HepG2 (cell line): Measurements from ENCODE around the gene ZNF385B. TPM values are rescaled to one million over a fixed set of nuclear protein-coding genes. Genes with fewer than 3 reads are reported as not detected.

Source experiments
- FOXP4 ChIP-seq: sonication (generic); formaldehyde crosslinking; IDR thresholded peaks from 2 replicates; pipeline ENCODE4 v1.4.0; 2020; ENCODE audit warnings: missing genetic modification reagents
- HNRNPH1 ChIP-seq: fragments of 200-400 bp; formaldehyde crosslinking; optimal IDR thresholded peaks from 2 replicates; pipeline ENCODE3; 2017; ENCODE audit warnings: mild to moderate bottlenecking, low read depth, low read length
- HOXA7 ChIP-seq: sonication (generic); formaldehyde crosslinking; IDR thresholded peaks from 2 replicates; pipeline ENCODE4 v1.8.1; 2022; ENCODE audit warnings: mild to moderate bottlenecking, missing genetic modification reagents, moderate library complexity
- KLF13 ChIP-seq: sonication (generic); formaldehyde crosslinking; IDR thresholded peaks from 2 replicates; pipeline ENCODE4 v1.4.0; 2020; ENCODE audit warnings: mild to moderate bottlenecking, missing genetic modification reagents
- KLF9 ChIP-seq: IDR thresholded peaks from 2 replicates; pipeline ENCODE4 v1.6.1; 2016; ENCODE audit warnings: low read depth
- MYNN ChIP-seq: sonication (generic); formaldehyde crosslinking; IDR thresholded peaks from 2 replicates; pipeline ENCODE4 v1.4.0; 2020; ENCODE audit warnings: mild to moderate bottlenecking, low read depth, missing genetic modification reagents
- NFE2L2 ChIP-seq: fragments of 150-350 bp; IDR thresholded peaks from 2 replicates; pipeline ENCODE4 v1.6.1; 2014; ENCODE audit warnings: low read length
- NONO ChIP-seq, 2 experiments: fragments of 450-650 bp in 1 of 2; sonication (generic) in 1 of 2; formaldehyde crosslinking in 1 of 2; IDR thresholded peaks in 1 of 2; conservative IDR thresholded peaks in 1 of 2; 2 replicates each; pipeline versions ENCODE4 v1.6.1 to v1.8.0; 2017 to 2022; ENCODE audit warnings: mild to moderate bottlenecking in 1 of 2, missing genetic modification reagents in 1 of 2, moderate library complexity in 1 of 2
- ZBED4 ChIP-seq: sonication (generic); formaldehyde crosslinking; IDR thresholded peaks from 2 replicates; pipeline ENCODE4 v1.4.0; 2020; ENCODE audit warnings: missing genetic modification reagents, borderline replicate concordance
- ZNF644 ChIP-seq: IDR thresholded peaks from 2 replicates; pipeline ENCODE4 v1.6.1; 2016; ENCODE audit warnings: low read depth
- polyA plus RNA-seq, 8 experiments: library from polyadenylated mRNA; depleted of rRNA in 3 of 8; stranded (reverse) in 7 of 8; unstranded in 1 of 8; fragments of >200 nt; fragmentation: Illumina TruSeq in 4 of 8; extraction: Trizol in 4 of 8; gene quantifications; 2 replicates each; pipeline versions ENCODE4 v1.2.1 to v1.2.3, GENCODE V29; 2011 to 2016; ENCODE audit warnings: low read depth in 4 of 8, missing spikeins in 1 of 8, mixed read lengths in 1 of 8; ENCODE audit not compliant: insufficient read depth in 1 of 8
- total RNA-seq, 5 experiments: library from RNA; depleted of rRNA; stranded (reverse); fragments of >200 nt; fragmentation: Illumina TruSeq; extraction: Trizol; gene quantifications; 2 replicates each; pipeline ENCODE4 v1.2.3, GENCODE V29; 2016; ENCODE audit warnings: low read depth in 1 of 5
- TF ChIP-seq, protein P1 (sequence below): sonication (generic); formaldehyde crosslinking; IDR thresholded peaks from 2 replicates; pipeline ENCODE4 v1.4.0; 2020; ENCODE audit warnings: missing genetic modification reagents
- TF ChIP-seq, protein P2 (sequence below): sonication (generic); formaldehyde crosslinking; IDR thresholded peaks from 2 replicates; pipeline ENCODE4 v1.4.0; 2020; ENCODE audit warnings: missing genetic modification reagents
- TF ChIP-seq, protein P3 (sequence below): sonication (generic); formaldehyde crosslinking; IDR thresholded peaks from 2 replicates; pipeline ENCODE4 v1.9.0; 2022; ENCODE audit warnings: missing genetic modification reagents, mild to moderate bottlenecking, borderline replicate concordance

Gene ZNF385B
- total and polyA plus RNA-seq, 2 of the 13 experiments (the other 11 are each of a cell fraction or from before 2014, with no cell fraction given) = 3.3 to 6.7 TPM

GRCh38 chr2:179580378-179581146 is 280.9 kb downstream of the ZNF385B start (continued):
- TF ChIP-seq, protein P1, sequence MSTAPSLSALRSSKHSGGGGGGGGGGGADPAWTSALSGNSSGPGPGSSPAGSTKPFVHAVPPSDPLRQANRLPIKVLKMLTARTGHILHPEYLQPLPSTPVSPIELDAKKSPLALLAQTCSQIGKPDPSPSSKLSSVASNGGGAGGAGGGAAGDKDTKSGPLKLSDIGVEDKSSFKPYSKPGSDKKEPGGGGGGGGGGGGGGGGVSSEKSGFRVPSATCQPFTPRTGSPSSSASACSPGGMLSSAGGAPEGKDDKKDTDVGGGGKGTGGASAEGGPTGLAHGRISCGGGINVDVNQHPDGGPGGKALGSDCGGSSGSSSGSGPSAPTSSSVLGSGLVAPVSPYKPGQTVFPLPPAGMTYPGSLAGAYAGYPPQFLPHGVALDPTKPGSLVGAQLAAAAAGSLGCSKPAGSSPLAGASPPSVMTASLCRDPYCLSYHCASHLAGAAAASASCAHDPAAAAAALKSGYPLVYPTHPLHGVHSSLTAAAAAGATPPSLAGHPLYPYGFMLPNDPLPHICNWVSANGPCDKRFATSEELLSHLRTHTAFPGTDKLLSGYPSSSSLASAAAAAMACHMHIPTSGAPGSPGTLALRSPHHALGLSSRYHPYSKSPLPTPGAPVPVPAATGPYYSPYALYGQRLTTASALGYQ (CRISPR knock-in tag) = no peak
- TF ChIP-seq MYNN (no peak), KLF13 (CRISPR knock-in tag) (no peak), KLF9 (CRISPR knock-in tag) (no peak), NONO (IDR thresholded peaks at IDR 0.05) (no peak), NONO (CRISPR knock-in tag; conservative IDR thresholded peaks at IDR 0.05) (no peak), HOXA7 (CRISPR knock-in tag) (no peak), ZNF644 (CRISPR knock-in tag) (peak; percentile 79; the same call in 1 of the 2 replicates), FOXP4 (CRISPR knock-in tag) (peak; percentile 49; the same call in 1 of the 2 replicates), HNRNPH1 (no peak), ZBED4 (0 out of 2 replicates have a peak, but pooled peaks have one; percentile 36), NFE2L2 (no peak)
- TF ChIP-seq, protein P2, sequence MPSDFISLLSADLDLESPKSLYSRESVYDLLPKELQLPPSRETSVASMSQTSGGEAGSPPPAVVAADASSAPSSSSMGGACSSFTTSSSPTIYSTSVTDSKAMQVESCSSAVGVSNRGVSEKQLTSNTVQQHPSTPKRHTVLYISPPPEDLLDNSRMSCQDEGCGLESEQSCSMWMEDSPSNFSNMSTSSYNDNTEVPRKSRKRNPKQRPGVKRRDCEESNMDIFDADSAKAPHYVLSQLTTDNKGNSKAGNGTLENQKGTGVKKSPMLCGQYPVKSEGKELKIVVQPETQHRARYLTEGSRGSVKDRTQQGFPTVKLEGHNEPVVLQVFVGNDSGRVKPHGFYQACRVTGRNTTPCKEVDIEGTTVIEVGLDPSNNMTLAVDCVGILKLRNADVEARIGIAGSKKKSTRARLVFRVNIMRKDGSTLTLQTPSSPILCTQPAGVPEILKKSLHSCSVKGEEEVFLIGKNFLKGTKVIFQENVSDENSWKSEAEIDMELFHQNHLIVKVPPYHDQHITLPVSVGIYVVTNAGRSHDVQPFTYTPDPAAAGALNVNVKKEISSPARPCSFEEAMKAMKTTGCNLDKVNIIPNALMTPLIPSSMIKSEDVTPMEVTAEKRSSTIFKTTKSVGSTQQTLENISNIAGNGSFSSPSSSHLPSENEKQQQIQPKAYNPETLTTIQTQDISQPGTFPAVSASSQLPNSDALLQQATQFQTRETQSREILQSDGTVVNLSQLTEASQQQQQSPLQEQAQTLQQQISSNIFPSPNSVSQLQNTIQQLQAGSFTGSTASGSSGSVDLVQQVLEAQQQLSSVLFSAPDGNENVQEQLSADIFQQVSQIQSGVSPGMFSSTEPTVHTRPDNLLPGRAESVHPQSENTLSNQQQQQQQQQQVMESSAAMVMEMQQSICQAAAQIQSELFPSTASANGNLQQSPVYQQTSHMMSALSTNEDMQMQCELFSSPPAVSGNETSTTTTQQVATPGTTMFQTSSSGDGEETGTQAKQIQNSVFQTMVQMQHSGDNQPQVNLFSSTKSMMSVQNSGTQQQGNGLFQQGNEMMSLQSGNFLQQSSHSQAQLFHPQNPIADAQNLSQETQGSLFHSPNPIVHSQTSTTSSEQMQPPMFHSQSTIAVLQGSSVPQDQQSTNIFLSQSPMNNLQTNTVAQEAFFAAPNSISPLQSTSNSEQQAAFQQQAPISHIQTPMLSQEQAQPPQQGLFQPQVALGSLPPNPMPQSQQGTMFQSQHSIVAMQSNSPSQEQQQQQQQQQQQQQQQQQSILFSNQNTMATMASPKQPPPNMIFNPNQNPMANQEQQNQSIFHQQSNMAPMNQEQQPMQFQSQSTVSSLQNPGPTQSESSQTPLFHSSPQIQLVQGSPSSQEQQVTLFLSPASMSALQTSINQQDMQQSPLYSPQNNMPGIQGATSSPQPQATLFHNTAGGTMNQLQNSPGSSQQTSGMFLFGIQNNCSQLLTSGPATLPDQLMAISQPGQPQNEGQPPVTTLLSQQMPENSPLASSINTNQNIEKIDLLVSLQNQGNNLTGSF (CRISPR knock-in tag) = no peak
- TF ChIP-seq, protein P3, sequence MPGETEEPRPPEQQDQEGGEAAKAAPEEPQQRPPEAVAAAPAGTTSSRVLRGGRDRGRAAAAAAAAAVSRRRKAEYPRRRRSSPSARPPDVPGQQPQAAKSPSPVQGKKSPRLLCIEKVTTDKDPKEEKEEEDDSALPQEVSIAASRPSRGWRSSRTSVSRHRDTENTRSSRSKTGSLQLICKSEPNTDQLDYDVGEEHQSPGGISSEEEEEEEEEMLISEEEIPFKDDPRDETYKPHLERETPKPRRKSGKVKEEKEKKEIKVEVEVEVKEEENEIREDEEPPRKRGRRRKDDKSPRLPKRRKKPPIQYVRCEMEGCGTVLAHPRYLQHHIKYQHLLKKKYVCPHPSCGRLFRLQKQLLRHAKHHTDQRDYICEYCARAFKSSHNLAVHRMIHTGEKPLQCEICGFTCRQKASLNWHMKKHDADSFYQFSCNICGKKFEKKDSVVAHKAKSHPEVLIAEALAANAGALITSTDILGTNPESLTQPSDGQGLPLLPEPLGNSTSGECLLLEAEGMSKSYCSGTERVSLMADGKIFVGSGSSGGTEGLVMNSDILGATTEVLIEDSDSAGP (CRISPR knock-in tag) = peak; percentile 79
